ENCODE data around the gene RHBDF2.

DNA sequence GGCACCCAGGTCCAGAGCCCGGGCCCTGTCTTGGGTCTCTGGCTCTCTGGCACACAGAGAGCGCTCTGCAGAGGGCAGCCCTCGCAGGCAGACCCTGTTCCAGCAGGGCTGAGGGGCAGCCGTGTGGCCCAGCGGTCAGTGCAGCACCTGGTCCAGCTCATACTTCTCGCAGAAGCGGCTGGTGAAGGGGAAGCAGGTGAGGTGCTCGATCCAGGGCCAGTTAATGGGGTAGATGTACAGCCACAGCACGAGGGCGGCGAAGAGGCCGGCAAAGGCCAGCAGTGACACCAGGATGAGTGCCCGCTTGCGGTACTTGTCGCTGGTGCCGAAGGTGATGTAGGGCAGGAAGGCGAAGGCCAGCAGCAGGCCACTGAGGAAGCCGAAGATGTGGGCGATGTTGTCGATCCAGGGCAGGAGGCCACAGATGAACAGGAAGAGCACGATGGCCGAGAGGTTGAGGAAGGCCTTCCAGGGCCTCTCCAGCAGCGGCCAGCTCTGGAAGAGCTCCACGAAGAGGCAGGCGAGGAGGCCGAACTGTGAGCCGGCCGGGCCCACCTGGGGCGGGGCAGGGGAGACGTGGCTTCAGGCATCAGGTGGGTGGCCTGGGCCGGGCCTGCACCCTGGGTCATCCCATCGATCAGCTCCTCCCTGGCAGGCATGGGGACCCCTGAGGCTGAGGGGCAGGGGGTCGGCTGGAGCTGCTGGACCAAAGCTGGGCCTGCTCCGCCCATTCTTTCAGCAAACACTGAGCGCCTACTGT is 29.5 kb downstream of the RHBDF2 start:
- TF ChIP-seq, protein P1, sequence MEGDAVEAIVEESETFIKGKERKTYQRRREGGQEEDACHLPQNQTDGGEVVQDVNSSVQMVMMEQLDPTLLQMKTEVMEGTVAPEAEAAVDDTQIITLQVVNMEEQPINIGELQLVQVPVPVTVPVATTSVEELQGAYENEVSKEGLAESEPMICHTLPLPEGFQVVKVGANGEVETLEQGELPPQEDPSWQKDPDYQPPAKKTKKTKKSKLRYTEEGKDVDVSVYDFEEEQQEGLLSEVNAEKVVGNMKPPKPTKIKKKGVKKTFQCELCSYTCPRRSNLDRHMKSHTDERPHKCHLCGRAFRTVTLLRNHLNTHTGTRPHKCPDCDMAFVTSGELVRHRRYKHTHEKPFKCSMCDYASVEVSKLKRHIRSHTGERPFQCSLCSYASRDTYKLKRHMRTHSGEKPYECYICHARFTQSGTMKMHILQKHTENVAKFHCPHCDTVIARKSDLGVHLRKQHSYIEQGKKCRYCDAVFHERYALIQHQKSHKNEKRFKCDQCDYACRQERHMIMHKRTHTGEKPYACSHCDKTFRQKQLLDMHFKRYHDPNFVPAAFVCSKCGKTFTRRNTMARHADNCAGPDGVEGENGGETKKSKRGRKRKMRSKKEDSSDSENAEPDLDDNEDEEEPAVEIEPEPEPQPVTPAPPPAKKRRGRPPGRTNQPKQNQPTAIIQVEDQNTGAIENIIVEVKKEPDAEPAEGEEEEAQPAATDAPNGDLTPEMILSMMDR (IDR thresholded peaks at IDR 0.05), result no peak
- TF ChIP-seq POLR2A (IDR thresholded peaks at IDR 0.05), result no peak
